K562 (cell line): Measurements from ENCODE around the gene CES1. TPM values are rescaled to one million over a fixed set of nuclear protein-coding genes. Genes with fewer than 3 reads are reported as not detected.

Experiments used
- ATAC-seq: fragments of 200-7000 bp; cut with Tn5 transposase; 3 replicates; pipeline ENCODE4 v1.9.1; 2020; ENCODE audit warnings: moderate library complexity
- BruUV-seq: library from RNA; stranded (reverse); fragments of 400-500 nt; replicated peaks from 2 replicates; lab custom pipeline; 2021; lab: Mats Ljungman, UMichigan
- CTCF ChIA-PET: fragments of 300-600 bp; formaldehyde crosslinking; extraction: SDS; loops from one replicate; lab custom pipeline; 2021; ENCODE audit warnings: low intra/inter-chr PET ratio; lab: Yijun Ruan, JAX
- POLR2A ChIA-PET: fragments of 300-600, 350-650 bp; sonication (Branson Sonifier 250); formaldehyde crosslinking; extraction: SDS; loops from one replicate; lab custom pipeline; 2021; ENCODE audit warnings: antibody characterized with exemption, inconsistent platforms; lab: Yijun Ruan, JAX
- DNase-seq, 4 experiments: peaks; one replicate each; pipeline versions ENCODE4 v3.0.0 to v3.0.0-alpha.2; 2011 to 2018; ENCODE audit warnings: low spot score in 3 of 4, mixed read lengths in 3 of 4; ENCODE audit errors: extremely low read depth in 1 of 4
- FAIRE-seq: peaks from 2 replicates; lab custom pipeline; 2011; peaks lifted over from hg19 to GRCh38; lab: Jason Lieb, UNC
- H2AFZ ChIP-seq: 2 replicates; pipeline ENCODE4 v1.6.0; 2011; ENCODE audit warnings: low read depth, low read length, control low read depth, inconsistent platforms
- H3K27ac ChIP-seq: fragments of 200-600 bp; 3 replicates; pipeline ENCODE4 v1.8.0; 2011; ENCODE audit warnings: low read depth, mild to moderate bottlenecking, control low read depth, inconsistent platforms, low read length, moderate library complexity, mixed read lengths; ENCODE audit errors: extremely low read depth
- H3K27me3 ChIP-seq, 2 experiments: fragments of 300-600 bp in 1 of 2; 2 replicates in 1 of 2; 3 replicates in 1 of 2; pipeline versions ENCODE4 v1.6.0 to v1.8.0; 2011; ENCODE audit warnings: inconsistent platforms in 2 of 2, low read length in 2 of 2, mild to moderate bottlenecking in 1 of 2, mixed read lengths in 1 of 2, moderate library complexity in 1 of 2; ENCODE audit not compliant: control insufficient read depth in 2 of 2, insufficient read depth in 2 of 2
- H3K36me3 ChIP-seq: fragments of 300-600 bp; 3 replicates; pipeline ENCODE4 v1.8.0; 2011; ENCODE audit warnings: mild to moderate bottlenecking, low read length, inconsistent platforms; ENCODE audit not compliant: control insufficient read depth, insufficient read depth
- H3K4me1 ChIP-seq, 2 experiments: fragments of 200-600 bp in 1 of 2; replicated peaks in 1 of 2; 2 replicates in 1 of 2; 3 replicates in 1 of 2; pipeline versions ENCODE4 v1.5.1 to v1.8.0; 2011; ENCODE audit warnings: inconsistent platforms in 2 of 2, low read length in 2 of 2, mild to moderate bottlenecking in 1 of 2, mixed read lengths in 1 of 2, moderate library complexity in 1 of 2; ENCODE audit not compliant: control insufficient read depth in 2 of 2, insufficient read depth in 2 of 2
- H3K4me2 ChIP-seq: 2 replicates; pipeline ENCODE4 v1.6.1; 2011; ENCODE audit warnings: low read length, control low read depth, inconsistent platforms, mixed read lengths; ENCODE audit not compliant: insufficient read depth
- H3K4me3 ChIP-seq: fragments of 200-600 bp; sonication (generic), shearing (Covaris generic); 2 replicates; pipeline ENCODE4 v1.5.1; 2016; ENCODE audit warnings: control low read depth, inconsistent platforms
- H3K79me2 ChIP-seq: fragments of 200-600 bp; 3 replicates; pipeline ENCODE4 v1.8.0; 2011; ENCODE audit warnings: low read length, inconsistent platforms; ENCODE audit not compliant: control insufficient read depth, insufficient read depth
- H3K9ac ChIP-seq, 2 experiments: 2 replicates each; pipeline versions ENCODE4 v1.6.0 to v1.6.1; 2011; ENCODE audit warnings: low read depth in 2 of 2, low read length in 2 of 2, control low read depth in 1 of 2, inconsistent platforms in 1 of 2, mild to moderate bottlenecking in 1 of 2, mixed read lengths in 1 of 2; ENCODE audit not compliant: insufficient read depth in 1 of 2
- H3K9me1 ChIP-seq: one replicate; pipeline ENCODE4 v1.6.0; 2011; ENCODE audit warnings: inconsistent platforms, mild to moderate bottlenecking, low read length, moderate library complexity; ENCODE audit not compliant: control insufficient read depth, insufficient read depth
- H3K9me3 ChIP-seq: replicated peaks from 2 replicates; pipeline ENCODE4 v1.5.1; 2011; ENCODE audit warnings: low read depth, low read length, inconsistent platforms; ENCODE audit not compliant: control insufficient read depth, insufficient read depth
- H4K20me1 ChIP-seq: replicated peaks from 2 replicates; pipeline ENCODE4 v1.6.1; 2011; ENCODE audit warnings: low read length, inconsistent platforms, mixed read lengths; ENCODE audit not compliant: control insufficient read depth, insufficient read depth
- ARID4B ChIP-seq: sonication (generic); formaldehyde crosslinking; IDR thresholded peaks from 2 replicates; pipeline ENCODE4 v1.8.0; 2022; ENCODE audit warnings: mild to moderate bottlenecking, missing genetic modification reagents
- CBFB ChIP-seq: sonication (generic); formaldehyde crosslinking; IDR thresholded peaks from 2 replicates; pipeline ENCODE4 v1.4.0; 2020; ENCODE audit warnings: mild to moderate bottlenecking, missing genetic modification reagents
- CBX1 ChIP-seq: sonication (generic); IDR thresholded peaks from 2 replicates; pipeline ENCODE4 v1.6.1; 2016; ENCODE audit warnings: antibody characterized with exemption, low read depth, mild to moderate bottlenecking
- E2F5 ChIP-seq: sonication (generic); formaldehyde crosslinking; IDR thresholded peaks from 2 replicates; pipeline ENCODE4 v1.8.0; 2022; ENCODE audit warnings: mild to moderate bottlenecking, missing genetic modification reagents
- GATA2 ChIP-seq: sonication (generic); formaldehyde crosslinking; IDR thresholded peaks from 2 replicates; pipeline ENCODE4 v1.4.0; 2020; ENCODE audit warnings: mild to moderate bottlenecking, missing genetic modification reagents
- GTF2A2 ChIP-seq: IDR thresholded peaks from 2 replicates; pipeline ENCODE4 v1.6.1; 2016; ENCODE audit warnings: mild to moderate bottlenecking, missing genetic modification characterization, missing compliant biosample characterization
- HDAC3 ChIP-seq: fragments of 450-650 bp; IDR thresholded peaks from 2 replicates; pipeline ENCODE4 v1.6.1; 2018; ENCODE audit warnings: borderline replicate concordance, mild to moderate bottlenecking, moderate library complexity; ENCODE audit not compliant: partially characterized antibody
- IFI16 ChIP-seq: fragments of 250-450 bp; sonication (Bioruptor Pico); IDR thresholded peaks from 2 replicates; pipeline ENCODE4 v2.1.2; 2022; ENCODE audit warnings: mild to moderate bottlenecking, inconsistent platforms
- KLF13 ChIP-seq: fragments of 450-650 bp; IDR thresholded peaks from 2 replicates; pipeline ENCODE4 v1.6.1; 2016; ENCODE audit warnings: missing genetic modification characterization, low read depth, mild to moderate bottlenecking, missing compliant biosample characterization, moderate library complexity, borderline replicate concordance
- MCM7 ChIP-seq, 2 experiments: fragments of 450-650 bp; IDR thresholded peaks; 2 replicates each; pipeline ENCODE4 v1.6.1; 2016 to 2018
- MLX ChIP-seq, 2 experiments: fragments of 450-650 bp in 1 of 2; sonication (generic) in 1 of 2; formaldehyde crosslinking; conservative IDR thresholded peaks; 2 replicates each; pipeline versions ENCODE4 v1.4.0 to v1.8.1; 2020 to 2022; ENCODE audit warnings: mild to moderate bottlenecking in 1 of 2, missing genetic modification reagents in 1 of 2
- NR2C1 ChIP-seq, 2 experiments: fragments of 450-650 bp; IDR thresholded peaks; 2 replicates each; pipeline ENCODE4 v1.6.1; 2017; ENCODE audit warnings: mild to moderate bottlenecking in 2 of 2, antibody characterized with exemption in 1 of 2, inconsistent platforms in 1 of 2, missing compliant biosample characterization in 1 of 2, missing genetic modification characterization in 1 of 2
- SLC30A9 ChIP-seq: fragments of 250-450 bp; sonication (Bioruptor Pico); IDR thresholded peaks from 2 replicates; pipeline ENCODE4 v1.8.0; 2022; ENCODE audit warnings: mild to moderate bottlenecking, moderate library complexity
- SREBF2 ChIP-seq: sonication (generic); formaldehyde crosslinking; IDR thresholded peaks from 2 replicates; pipeline ENCODE4 v1.4.0; 2020; ENCODE audit warnings: mild to moderate bottlenecking, missing genetic modification reagents
- TCF7 ChIP-seq: sonication (generic); IDR thresholded peaks from 2 replicates; pipeline ENCODE4 v1.6.1; 2016; ENCODE audit warnings: antibody characterized with exemption, borderline replicate concordance
- ZNF184 ChIP-seq: sonication (generic); formaldehyde crosslinking; IDR thresholded peaks from 2 replicates; pipeline ENCODE4 v1.5.0; 2020; ENCODE audit warnings: missing genetic modification reagents
- ZNF274 ChIP-seq: IDR thresholded peaks from 2 replicates; pipeline ENCODE4 v1.6.1; 2011; ENCODE audit warnings: low read depth, mild to moderate bottlenecking, low read length, moderate library complexity, borderline replicate concordance
- WGBS: fragments of 100-300 bp; shearing (Covaris generic); methylation state at CpG from one replicate; pipeline ENCODE4 v1.1.6; 2016; ENCODE audit warnings: low coverage, mixed read lengths; ENCODE audit not compliant: insufficient coverage; ENCODE audit errors: missing lambda C conversion rate; 5-methylcytosine and 5-hydroxymethylcytosine counted together
- in situ Hi-C: fragments of 300-500 bp; cut with MboI; formaldehyde crosslinking; loops from 4 replicates; pipeline ENCODE4 v1.15.0; 2018; ENCODE audit warnings: inconsistent platforms, mixed read lengths
- intact Hi-C: fragments of 100-400 bp; cut with micrococcal nuclease; formaldehyde crosslinking; loops from 2 replicates; pipeline ENCODE4 v1.14.2; 2022
- polyA plus RNA-seq, 8 experiments: library from polyadenylated mRNA; depleted of rRNA in 4 of 8; stranded (reverse) in 5 of 8; unstranded in 3 of 8; fragments of >200 nt; fragmentation: Nextera tagmentation in 2 of 8; fragmentation: Illumina TruSeq in 1 of 8; extraction: Ambion mirVana in 2 of 8; extraction: Trizol in 1 of 8; gene quantifications; 2 replicates each; pipeline versions ENCODE4 v1.2.1 to v1.2.3, GENCODE V29; 2011 to 2014; ENCODE audit warnings: inconsistent platforms in 1 of 8, missing spikeins in 1 of 8
- total RNA-seq, 7 experiments: library from RNA; depleted of rRNA in 6 of 7; stranded (reverse); fragments of >200 nt in 6 of 7; fragmentation: Illumina TruSeq in 2 of 7; extraction: Trizol in 2 of 7; gene quantifications; 2 replicates each; pipeline versions ENCODE4 v1.2.1 to v1.2.3, GENCODE V29; 2011 to 2021; ENCODE audit warnings: low replicate concordance in 1 of 7

CES1 gene
- total and polyA plus RNA-seq, 9 of the 15 experiments (the other 6 are each of a cell fraction or from before 2014, with no cell fraction given), result 0.10 to 1.2 (median 0.16) TPM; not detected in 3

- intact Hi-C loops, result no loop called here
Measured at GRCh38 chr16:55821210-55821609, 11.7 kb downstream of the CES1 start.

More at GRCh38 chr16:55821210-55821609, 11.7 kb downstream of the CES1 start:
- Histone ChIP-seq H4K20me1 (no peaks in the 10 kb centered on the region), H3K79me2 (no peaks in the 10 kb centered on the region), H3K4me2 (no peak overlapping the region), H2AFZ (no peak overlapping the region), H3K4me3 (no peak overlapping the region), H3K27ac (no peak overlapping the region), H3K9me3 (no peaks in the 10 kb centered on the region), H3K9ac (no peak overlapping the region), H3K4me1 (no peaks in the 10 kb centered on the region), H3K9me1 (no peaks in the 10 kb centered on the region)
- ATAC-seq (no peak), FAIRE-seq (no peak)
- in situ Hi-C loops, result no loop called here
- CTCF ChIA-PET, result no interaction called here
- POLR2A ChIA-PET, result no interaction called here
- BruUV-seq, result no TSS peak
- TF ChIP-seq ZNF274 (no peak), SREBF2 (CRISPR knock-in tag) (no peak), MCM7 (IDR thresholded peaks at IDR 0.05) (no peak), HDAC3 (no peak), CBFB (no peak), KLF13 (tag) (no peak), GTF2A2 (tag) (no peak), IFI16 (CRISPR knock-in tag) (no peak), SLC30A9 (CRISPR knock-in tag) (no peak), TCF7 (no peak), MLX (CRISPR knock-in tag; conservative IDR thresholded peaks at IDR 0.05) (no peak), NR2C1 (IDR thresholded peaks at IDR 0.05) (no peak), NR2C1 (tag; IDR thresholded peaks at IDR 0.05) (no peak), GATA2 (no peak), ZNF184 (no peak), CBX1 (no peak), E2F5 (CRISPR knock-in tag) (no peak), ARID4B (CRISPR knock-in tag) (no peak)
- TF ChIP-seq, all 486 proteins: peak for 0
- 3% methylated on average over 4 of the region's 4 CpGs for WGBS
- Histone ChIP-seq H3K36me3 (no peaks in the 10 kb centered on the region), H3K27me3 (peaks cover 2 to 7% of the 10 kb centered on the region in 2 experiments; a peak in 2 of 5 replicates)
- no peak for DNase-seq
